HepG2 (cell line): Measurements from ENCODE around the gene SMYD1. TPM values are rescaled to one million over a fixed set of nuclear protein-coding genes. Genes with fewer than 3 reads are reported as not detected.
A peak's percentile ranks its signal among the peaks of the same experiment; 100 is the strongest.

Experiments
- CEBPB ChIP-seq: IDR thresholded peaks from 2 replicates; pipeline ENCODE4 v1.6.1; 2011; ENCODE audit warnings: low read depth, low read length, improper control_type of control experiment, borderline replicate concordance
- EP300 ChIP-seq, 3 experiments: sonication (generic) in 1 of 3; formaldehyde crosslinking in 1 of 3; IDR thresholded peaks; 2 replicates each; pipeline versions ENCODE4 v1.5.1 to v1.6.1; 2011 to 2020; ENCODE audit warnings: low read depth in 2 of 3, low read length in 2 of 3, borderline replicate concordance in 1 of 3, improper control_type of control experiment in 1 of 3, mild to moderate bottlenecking in 1 of 3, missing genetic modification reagents in 1 of 3, moderate library complexity in 1 of 3
- FOXP1 ChIP-seq, 2 experiments: fragments of 450-650 bp in 1 of 2; IDR thresholded peaks; 2 replicates each; pipeline ENCODE4 v1.6.1; 2017 to 2018; ENCODE audit warnings: antibody characterized with exemption in 1 of 2
- GZF1 ChIP-seq: sonication (generic); formaldehyde crosslinking; IDR thresholded peaks from 2 replicates; pipeline ENCODE4 v1.5.1; 2020; ENCODE audit warnings: mild to moderate bottlenecking, missing genetic modification reagents
- HOXA7 ChIP-seq: sonication (generic); formaldehyde crosslinking; IDR thresholded peaks from 2 replicates; pipeline ENCODE4 v1.8.1; 2022; ENCODE audit warnings: mild to moderate bottlenecking, missing genetic modification reagents, moderate library complexity
- LCORL ChIP-seq, 2 experiments: fragments of 450-650 bp in 1 of 2; sonication (generic) in 1 of 2; formaldehyde crosslinking in 1 of 2; IDR thresholded peaks; 2 replicates each; pipeline versions ENCODE4 v1.5.0 to v1.6.1; 2017 to 2020; ENCODE audit warnings: antibody characterized with exemption in 1 of 2, missing genetic modification reagents in 1 of 2
- MZF1 ChIP-seq: sonication (generic); formaldehyde crosslinking; IDR thresholded peaks from 2 replicates; pipeline ENCODE4 v1.8.1; 2023; ENCODE audit warnings: mild to moderate bottlenecking, missing genetic modification reagents, borderline replicate concordance
- RARA ChIP-seq: IDR thresholded peaks from 2 replicates; pipeline ENCODE4 v1.6.1; 2016; ENCODE audit warnings: missing genetic modification reagents, missing compliant biosample characterization
- SETDB1 ChIP-seq: sonication (generic); formaldehyde crosslinking; IDR thresholded peaks from 2 replicates; pipeline ENCODE4 v1.5.1; 2020; ENCODE audit warnings: missing genetic modification reagents, mild to moderate bottlenecking, borderline replicate concordance
- ZBTB3 ChIP-seq: sonication (generic); formaldehyde crosslinking; IDR thresholded peaks from 2 replicates; pipeline ENCODE4 v1.4.0; 2020; ENCODE audit warnings: low read depth, mild to moderate bottlenecking, moderate library complexity, missing genetic modification reagents, borderline replicate concordance
- ZNF224 ChIP-seq: sonication (generic); formaldehyde crosslinking; IDR thresholded peaks from 2 replicates; pipeline ENCODE4 v1.5.0; 2020; ENCODE audit warnings: mild to moderate bottlenecking, missing genetic modification reagents
- ZNF546 ChIP-seq: sonication (generic); formaldehyde crosslinking; conservative IDR thresholded peaks from 2 replicates; pipeline ENCODE4 v1.8.1; 2023; ENCODE audit warnings: mild to moderate bottlenecking, missing genetic modification reagents
- ZNF605 ChIP-seq: sonication (generic); formaldehyde crosslinking; IDR thresholded peaks from 2 replicates; pipeline ENCODE4 v1.8.0; 2022; ENCODE audit warnings: mild to moderate bottlenecking, missing genetic modification reagents
- ZNF883 ChIP-seq: sonication (generic); formaldehyde crosslinking; IDR thresholded peaks from 2 replicates; pipeline ENCODE4 v1.5.1; 2020; ENCODE audit warnings: mild to moderate bottlenecking, missing genetic modification reagents; ENCODE audit errors: not compliant biosample characterization
- polyA plus RNA-seq, 8 experiments: library from polyadenylated mRNA; depleted of rRNA in 3 of 8; stranded (reverse) in 7 of 8; unstranded in 1 of 8; fragments of >200 nt; fragmentation: Illumina TruSeq in 4 of 8; extraction: Trizol in 4 of 8; gene quantifications; 2 replicates each; pipeline versions ENCODE4 v1.2.1 to v1.2.3, GENCODE V29; 2011 to 2016; ENCODE audit warnings: low read depth in 4 of 8, missing spikeins in 1 of 8, mixed read lengths in 1 of 8; ENCODE audit not compliant: insufficient read depth in 1 of 8
- total RNA-seq, 5 experiments: library from RNA; depleted of rRNA; stranded (reverse); fragments of >200 nt; fragmentation: Illumina TruSeq; extraction: Trizol; gene quantifications; 2 replicates each; pipeline ENCODE4 v1.2.3, GENCODE V29; 2016; ENCODE audit warnings: low read depth in 1 of 5
- TF ChIP-seq, protein P1 (sequence below): sonication (generic); formaldehyde crosslinking; conservative IDR thresholded peaks from 2 replicates; pipeline ENCODE4 v1.8.1; 2023; ENCODE audit warnings: missing genetic modification reagents
- TF ChIP-seq, protein P2 (sequence below): IDR thresholded peaks from 2 replicates; pipeline ENCODE4 v1.6.1; 2016; ENCODE audit warnings: missing compliant biosample characterization, missing genetic modification reagents, borderline replicate concordance
- TF ChIP-seq, protein P3 (sequence below): sonication (generic); formaldehyde crosslinking; conservative IDR thresholded peaks from 2 replicates; pipeline ENCODE4 v1.4.0; 2020; ENCODE audit warnings: missing genetic modification reagents
- TF ChIP-seq, protein P4 (sequence below): sonication (generic); formaldehyde crosslinking; IDR thresholded peaks from 2 replicates; pipeline ENCODE4 v1.4.0; 2020; ENCODE audit warnings: missing genetic modification reagents, borderline replicate concordance

The SMYD1 gene
- total and polyA plus RNA-seq, 2 of the 13 experiments (the other 11 are each of a cell fraction or from before 2014, with no cell fraction given) = not detected

DNA sequence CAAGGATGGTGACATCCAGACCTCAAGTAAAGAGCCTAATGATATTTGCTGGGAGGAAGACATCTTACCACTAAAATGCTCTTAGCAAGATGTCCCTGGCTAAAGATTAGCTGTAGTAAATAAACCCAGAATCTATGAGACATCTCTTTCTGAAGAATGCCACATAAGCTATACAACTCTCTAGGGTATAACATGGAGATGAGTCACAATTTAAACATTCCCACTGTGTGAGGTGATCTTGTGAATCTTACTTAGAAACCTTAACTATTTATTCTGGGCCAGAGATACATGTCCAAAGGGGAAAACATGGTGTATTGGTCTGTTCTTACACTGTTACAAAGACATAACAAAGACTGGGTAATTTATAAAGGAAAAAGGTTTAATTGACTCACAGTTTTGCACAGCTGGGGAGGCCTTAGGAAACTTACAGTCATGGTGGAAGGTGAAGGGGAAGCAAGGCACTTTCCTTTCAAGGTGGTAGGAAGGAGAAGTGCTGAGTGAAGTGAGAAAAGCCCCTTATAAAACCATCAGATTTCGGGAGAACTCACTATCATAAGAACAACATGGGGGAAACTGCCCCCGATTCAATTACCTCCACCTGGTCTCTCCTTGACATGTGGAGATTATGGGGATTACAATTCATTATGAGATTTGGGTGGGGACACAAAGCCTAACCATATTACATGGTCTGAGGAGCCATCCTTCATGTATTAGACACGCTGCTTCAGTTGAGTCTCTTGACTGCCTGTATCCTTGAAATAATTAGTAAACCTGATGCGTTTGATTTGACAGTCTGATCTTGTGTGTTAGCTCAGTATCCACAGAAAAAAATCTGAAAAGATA lies 29.1 kb upstream of the SMYD1 start (continued):
- no peak for TF ChIP-seq ZNF224 (CRISPR knock-in tag)
- TF ChIP-seq, protein P1, sequence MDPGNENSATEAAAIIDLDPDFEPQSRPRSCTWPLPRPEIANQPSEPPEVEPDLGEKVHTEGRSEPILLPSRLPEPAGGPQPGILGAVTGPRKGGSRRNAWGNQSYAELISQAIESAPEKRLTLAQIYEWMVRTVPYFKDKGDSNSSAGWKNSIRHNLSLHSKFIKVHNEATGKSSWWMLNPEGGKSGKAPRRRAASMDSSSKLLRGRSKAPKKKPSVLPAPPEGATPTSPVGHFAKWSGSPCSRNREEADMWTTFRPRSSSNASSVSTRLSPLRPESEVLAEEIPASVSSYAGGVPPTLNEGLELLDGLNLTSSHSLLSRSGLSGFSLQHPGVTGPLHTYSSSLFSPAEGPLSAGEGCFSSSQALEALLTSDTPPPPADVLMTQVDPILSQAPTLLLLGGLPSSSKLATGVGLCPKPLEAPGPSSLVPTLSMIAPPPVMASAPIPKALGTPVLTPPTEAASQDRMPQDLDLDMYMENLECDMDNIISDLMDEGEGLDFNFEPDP = no peak
- TF ChIP-seq EP300 (IDR thresholded peaks at IDR 0.05; ENCODE audit: low read depth in 2 of 2, low read length in 2 of 2) = peak in 1 of 2 experiments; percentile 62; a peak in 2 of 4 replicates
- TF ChIP-seq EP300 (CRISPR knock-in tag; IDR thresholded peaks at IDR 0.05; ENCODE audit: borderline replicate concordance) = no peak
- no peak for TF ChIP-seq HOXA7 (CRISPR knock-in tag)
- TF ChIP-seq, protein P2, sequence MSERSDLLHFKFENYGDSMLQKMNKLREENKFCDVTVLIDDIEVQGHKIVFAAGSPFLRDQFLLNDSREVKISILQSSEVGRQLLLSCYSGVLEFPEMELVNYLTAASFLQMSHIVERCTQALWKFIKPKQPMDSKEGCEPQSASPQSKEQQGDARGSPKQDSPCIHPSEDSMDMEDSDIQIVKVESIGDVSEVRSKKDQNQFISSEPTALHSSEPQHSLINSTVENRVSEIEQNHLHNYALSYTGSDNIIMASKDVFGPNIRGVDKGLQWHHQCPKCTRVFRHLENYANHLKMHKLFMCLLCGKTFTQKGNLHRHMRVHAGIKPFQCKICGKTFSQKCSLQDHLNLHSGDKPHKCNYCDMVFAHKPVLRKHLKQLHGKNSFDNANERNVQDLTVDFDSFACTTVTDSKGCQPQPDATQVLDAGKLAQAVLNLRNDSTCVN (CRISPR knock-in tag) = no peak
- TF ChIP-seq LCORL (IDR thresholded peaks at IDR 0.05) = no peak
- no peak for TF ChIP-seq LCORL (CRISPR knock-in tag; IDR thresholded peaks at IDR 0.05)
- no peak for TF ChIP-seq ZBTB3 (CRISPR knock-in tag)
- TF ChIP-seq ZNF546 (CRISPR knock-in tag) = no peak
- 0 out of 2 replicates have a peak, but pooled peaks have one; percentile 28 for TF ChIP-seq RARA (CRISPR knock-in tag)
- TF ChIP-seq MZF1 = no peak
- TF ChIP-seq ZNF883 (CRISPR knock-in tag) = no peak
- TF ChIP-seq SETDB1 (CRISPR knock-in tag) = no peak
- TF ChIP-seq, protein P3, sequence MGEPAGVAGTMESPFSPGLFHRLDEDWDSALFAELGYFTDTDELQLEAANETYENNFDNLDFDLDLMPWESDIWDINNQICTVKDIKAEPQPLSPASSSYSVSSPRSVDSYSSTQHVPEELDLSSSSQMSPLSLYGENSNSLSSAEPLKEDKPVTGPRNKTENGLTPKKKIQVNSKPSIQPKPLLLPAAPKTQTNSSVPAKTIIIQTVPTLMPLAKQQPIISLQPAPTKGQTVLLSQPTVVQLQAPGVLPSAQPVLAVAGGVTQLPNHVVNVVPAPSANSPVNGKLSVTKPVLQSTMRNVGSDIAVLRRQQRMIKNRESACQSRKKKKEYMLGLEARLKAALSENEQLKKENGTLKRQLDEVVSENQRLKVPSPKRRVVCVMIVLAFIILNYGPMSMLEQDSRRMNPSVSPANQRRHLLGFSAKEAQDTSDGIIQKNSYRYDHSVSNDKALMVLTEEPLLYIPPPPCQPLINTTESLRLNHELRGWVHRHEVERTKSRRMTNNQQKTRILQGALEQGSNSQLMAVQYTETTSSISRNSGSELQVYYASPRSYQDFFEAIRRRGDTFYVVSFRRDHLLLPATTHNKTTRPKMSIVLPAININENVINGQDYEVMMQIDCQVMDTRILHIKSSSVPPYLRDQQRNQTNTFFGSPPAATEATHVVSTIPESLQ (CRISPR knock-in tag) = no peak
- TF ChIP-seq CEBPB = no peak
- TF ChIP-seq, protein P4, sequence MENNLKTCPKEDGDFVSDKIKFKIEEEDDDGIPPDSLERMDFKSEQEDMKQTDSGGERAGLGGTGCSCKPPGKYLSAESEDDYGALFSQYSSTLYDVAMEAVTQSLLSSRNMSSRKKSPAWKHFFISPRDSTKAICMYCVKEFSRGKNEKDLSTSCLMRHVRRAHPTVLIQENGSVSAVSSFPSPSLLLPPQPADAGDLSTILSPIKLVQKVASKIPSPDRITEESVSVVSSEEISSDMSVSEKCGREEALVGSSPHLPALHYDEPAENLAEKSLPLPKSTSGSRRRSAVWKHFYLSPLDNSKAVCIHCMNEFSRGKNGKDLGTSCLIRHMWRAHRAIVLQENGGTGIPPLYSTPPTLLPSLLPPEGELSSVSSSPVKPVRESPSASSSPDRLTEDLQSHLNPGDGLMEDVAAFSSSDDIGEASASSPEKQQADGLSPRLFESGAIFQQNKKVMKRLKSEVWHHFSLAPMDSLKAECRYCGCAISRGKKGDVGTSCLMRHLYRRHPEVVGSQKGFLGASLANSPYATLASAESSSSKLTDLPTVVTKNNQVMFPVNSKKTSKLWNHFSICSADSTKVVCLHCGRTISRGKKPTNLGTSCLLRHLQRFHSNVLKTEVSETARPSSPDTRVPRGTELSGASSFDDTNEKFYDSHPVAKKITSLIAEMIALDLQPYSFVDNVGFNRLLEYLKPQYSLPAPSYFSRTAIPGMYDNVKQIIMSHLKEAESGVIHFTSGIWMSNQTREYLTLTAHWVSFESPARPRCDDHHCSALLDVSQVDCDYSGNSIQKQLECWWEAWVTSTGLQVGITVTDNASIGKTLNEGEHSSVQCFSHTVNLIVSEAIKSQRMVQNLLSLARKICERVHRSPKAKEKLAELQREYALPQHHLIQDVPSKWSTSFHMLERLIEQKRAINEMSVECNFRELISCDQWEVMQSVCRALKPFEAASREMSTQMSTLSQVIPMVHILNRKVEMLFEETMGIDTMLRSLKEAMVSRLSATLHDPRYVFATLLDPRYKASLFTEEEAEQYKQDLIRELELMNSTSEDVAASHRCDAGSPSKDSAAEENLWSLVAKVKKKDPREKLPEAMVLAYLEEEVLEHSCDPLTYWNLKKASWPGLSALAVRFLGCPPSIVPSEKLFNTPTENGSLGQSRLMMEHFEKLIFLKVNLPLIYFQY = no peak
- no peak for TF ChIP-seq FOXP1 (IDR thresholded peaks at IDR 0.05)
- TF ChIP-seq FOXP1 (CRISPR knock-in tag; IDR thresholded peaks at IDR 0.05) = 0 out of 2 replicates have a peak, but pooled peaks have one; percentile 27
- no peak for TF ChIP-seq GZF1 (CRISPR knock-in tag)
- TF ChIP-seq ZNF605 (CRISPR knock-in tag) = no peak
